NB4 (cell line): ENCODE measurements around the gene RPS6KA2.

Experiments used
- CTCF ChIP-seq: IDR thresholded peaks from one replicate; pipeline ENCODE4 v1.5.1; 2012; ENCODE audit warnings: low read depth, low read length
- MYC ChIP-seq: IDR thresholded peaks from 2 replicates; pipeline ENCODE4 v1.6.1; 2011; ENCODE audit warnings: low read depth, low read length
- POLR2A ChIP-seq: IDR thresholded peaks from 2 replicates; pipeline ENCODE4 v1.6.1; 2011; ENCODE audit warnings: mild to moderate bottlenecking; ENCODE audit not compliant: insufficient read length; ENCODE audit errors: extremely low read depth

- TF ChIP-seq CTCF (no peak), POLR2A (no peak), MYC (no peak)
Observed at GRCh38 chr6:166453651-166454050, 173.4 kb downstream of the RPS6KA2 start.
